Mesendoderm (in vitro differentiated cells): ENCODE data around the gene SMIM17.
A peak's percentile ranks its signal among the peaks of the same experiment; 100 is the strongest.

Experiments used
- DNase-seq: peaks from one replicate; pipeline ENCODE4 v3.0.0; 2013
- H2AK5ac ChIP-seq: 2 replicates; pipeline ENCODE4 v1.6.1; 2013; ENCODE audit warnings: low read length, inconsistent platforms
- H2BK120ac ChIP-seq: 2 replicates; pipeline ENCODE4 v1.6.1; 2013; ENCODE audit warnings: low read depth, mild to moderate bottlenecking, low read length, moderate library complexity, mixed read lengths
- H2BK15ac ChIP-seq: replicated peaks from 2 replicates; pipeline ENCODE4 v1.6.1; 2013; ENCODE audit warnings: low read depth, mild to moderate bottlenecking, moderate library complexity
- H2BK5ac ChIP-seq: 2 replicates; pipeline ENCODE4 v1.6.1; 2013; ENCODE audit warnings: low read length, inconsistent platforms
- H3K18ac ChIP-seq: 2 replicates; pipeline ENCODE4 v1.6.1; 2013; ENCODE audit warnings: mild to moderate bottlenecking, low read length, mixed read lengths
- H3K23ac ChIP-seq: one replicate; pipeline ENCODE4 v1.6.1; 2013; ENCODE audit warnings: low read length
- H3K27ac ChIP-seq: 2 replicates; pipeline ENCODE4 v1.5.1; 2013; ENCODE audit warnings: low read depth, mild to moderate bottlenecking, inconsistent platforms, low read length, moderate library complexity
- H3K27me3 ChIP-seq: 2 replicates; pipeline ENCODE4 v1.6.1; 2013; ENCODE audit warnings: low read length, control low read depth, mild to moderate bottlenecking, inconsistent platforms; ENCODE audit not compliant: insufficient read depth, poor library complexity
- H3K36me3 ChIP-seq: 2 replicates; pipeline ENCODE4 v1.6.1; 2013; ENCODE audit warnings: low read length, inconsistent platforms; ENCODE audit not compliant: control insufficient read depth, insufficient read depth
- H3K4ac ChIP-seq: one replicate; pipeline ENCODE4 v1.6.1; 2013; ENCODE audit warnings: low read depth, mild to moderate bottlenecking, low read length, moderate library complexity
- H3K4me1 ChIP-seq: 2 replicates; pipeline ENCODE4 v1.6.1; 2013; ENCODE audit warnings: low read depth, low read length, inconsistent platforms; ENCODE audit not compliant: control insufficient read depth
- H3K4me2 ChIP-seq: 2 replicates; pipeline ENCODE4 v1.6.1; 2013; ENCODE audit warnings: low read length
- H3K4me3 ChIP-seq: 2 replicates; pipeline ENCODE4 v1.5.1; 2013; ENCODE audit warnings: mild to moderate bottlenecking, low read length
- H3K56ac ChIP-seq: one replicate; pipeline ENCODE4 v1.6.1; 2013; ENCODE audit warnings: low read length
- H3K79me1 ChIP-seq: 2 replicates; pipeline ENCODE4 v1.6.1; 2013; ENCODE audit warnings: low read length, inconsistent platforms
- H3K79me2 ChIP-seq: 2 replicates; pipeline ENCODE4 v1.6.1; 2013; ENCODE audit warnings: mild to moderate bottlenecking, low read length; ENCODE audit not compliant: control insufficient read depth, insufficient read depth
- H3K9ac ChIP-seq: 2 replicates; pipeline ENCODE4 v1.6.1; 2013; ENCODE audit warnings: low read length, inconsistent platforms
- H4K5ac ChIP-seq: one replicate; pipeline ENCODE4 v1.6.1; 2013; ENCODE audit warnings: low read length
- H4K8ac ChIP-seq: one replicate; pipeline ENCODE4 v1.6.1; 2013; ENCODE audit warnings: low read depth, mild to moderate bottlenecking, control low read depth, low read length, moderate library complexity
- WGBS: extraction: QIAGEN DNeasy Blood & Tissue Kit; methylation state at CpG from one replicate; pipeline ENCODE4 v1.1.7; 2013; ENCODE audit warnings: low lambda C conversion rate, missing lambda C conversion rate; ENCODE audit not compliant: insufficient coverage; ENCODE audit errors: extremely low coverage; 5-methylcytosine and 5-hydroxymethylcytosine counted together

Gene SMIM17

GRCh38 chr19:56597696-56598095, 45.3 kb upstream of the SMIM17 start:
- no peak overlapping the region for H2BK15ac ChIP-seq
- no peak overlapping the region for H3K18ac ChIP-seq
- H3K27me3 ChIP-seq: no peaks in the 10 kb centered on the region
- peaks cover 2% of the 10 kb centered on the region for H3K36me3 ChIP-seq
- peaks cover 15% of the 10 kb centered on the region for H3K79me2 ChIP-seq
- DNase-seq: no peak
- no peak overlapping the region for H3K4me2 ChIP-seq
- H3K56ac ChIP-seq: no peak overlapping the region
- peaks cover 2% of the 10 kb centered on the region for H3K4me1 ChIP-seq
- no peak overlapping the region for H3K4ac ChIP-seq
- H3K27ac ChIP-seq: no peak overlapping the region
- no peak overlapping the region for H2BK120ac ChIP-seq
- H3K4me3 ChIP-seq: no peak overlapping the region
- H3K23ac ChIP-seq: no peak overlapping the region
- H4K5ac ChIP-seq: no peak overlapping the region
- H3K9ac ChIP-seq: no peak overlapping the region
- WGBS: no CpG with 5 or more reads among the region's 4 CpGs
- no peak overlapping the region for H2AK5ac ChIP-seq
- no peak overlapping the region for H4K8ac ChIP-seq
- H2BK5ac ChIP-seq: no peak overlapping the region
- peaks cover 28% of the 10 kb centered on the region for H3K79me1 ChIP-seq

GRCh38 chr19:56601375-56601774, 41.6 kb upstream of the SMIM17 start:
- DNase-seq: peak; percentile 1
- Histone ChIP-seq H3K18ac (no peak overlapping the region), H3K36me3 (peaks cover 2% of the 10 kb centered on the region), H3K79me2 (peaks cover 14% of the 10 kb centered on the region), H3K56ac (no peak overlapping the region), H3K23ac (no peak overlapping the region), H3K4me2 (no peak overlapping the region), H3K27me3 (no peaks in the 10 kb centered on the region), H3K9ac (no peak overlapping the region), H2BK120ac (no peak overlapping the region), H2BK15ac (no peak overlapping the region), H4K5ac (no peak overlapping the region), H3K79me1 (peaks cover 35% of the 10 kb centered on the region), H3K27ac (no peak overlapping the region), H3K4ac (no peak overlapping the region), H3K4me1 (no peaks in the 10 kb centered on the region), H2BK5ac (no peak overlapping the region), H2AK5ac (no peak overlapping the region), H3K4me3 (no peak overlapping the region), H4K8ac (no peak overlapping the region)
- no CpG with 5 or more reads among the region's 3 CpGs for WGBS

DNA sequence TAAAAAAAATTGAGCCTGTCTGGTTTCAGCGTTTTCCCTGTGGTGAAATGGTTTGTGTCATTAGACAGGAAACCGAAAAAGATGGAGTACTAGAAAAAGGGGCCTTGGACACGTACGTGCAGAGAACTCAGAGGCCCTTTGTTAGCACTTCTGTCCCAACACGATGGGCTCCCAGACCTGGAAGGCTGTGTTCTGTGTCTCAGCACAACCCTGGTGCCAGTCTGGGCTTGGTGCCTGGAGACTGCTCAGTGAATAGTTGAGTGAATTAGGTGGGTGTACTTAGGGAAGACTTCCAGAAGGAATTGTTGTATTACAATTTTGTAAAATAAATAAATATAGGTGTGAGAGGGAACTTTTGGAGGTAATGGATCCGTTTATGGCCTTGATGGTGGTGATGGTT, 39.1 kb upstream of the SMIM17 start:
- Histone ChIP-seq H3K36me3 (peaks cover 2% of the 10 kb centered on the region), H3K4me2 (no peak overlapping the region), H3K79me2 (peaks cover 10% of the 10 kb centered on the region), H2BK5ac (no peak overlapping the region), H3K9ac (no peak overlapping the region), H4K8ac (no peak overlapping the region), H2AK5ac (no peak overlapping the region), H3K27ac (no peak overlapping the region), H3K56ac (no peak overlapping the region), H2BK120ac (no peak overlapping the region), H3K4ac (no peak overlapping the region), H3K23ac (no peak overlapping the region), H3K18ac (no peak overlapping the region), H3K4me3 (no peak overlapping the region), H3K79me1 (peaks cover 28% of the 10 kb centered on the region), H2BK15ac (no peak overlapping the region), H4K5ac (no peak overlapping the region), H3K27me3 (no peaks in the 10 kb centered on the region), H3K4me1 (no peaks in the 10 kb centered on the region)
- no CpG with 5 or more reads among the region's 6 CpGs for WGBS
- no peak for DNase-seq

GRCh38 chr19:56608274-56608964, 34.5 kb upstream of the SMIM17 start:
- Histone ChIP-seq H3K4me1 (no peaks in the 10 kb centered on the region), H2AK5ac (no peak overlapping the region), H3K18ac (no peak overlapping the region), H3K4me3 (no peak overlapping the region), H4K8ac (no peak overlapping the region), H2BK5ac (no peak overlapping the region), H3K4ac (no peak overlapping the region), H4K5ac (no peak overlapping the region), H3K27me3 (no peaks in the 10 kb centered on the region), H3K4me2 (no peak overlapping the region), H3K23ac (no peak overlapping the region), H3K79me1 (peaks cover 25% of the 10 kb centered on the region), H3K79me2 (peaks cover 11% of the 10 kb centered on the region), H3K27ac (no peak overlapping the region), H3K9ac (no peak overlapping the region), H2BK120ac (no peak overlapping the region), H2BK15ac (no peak overlapping the region), H3K56ac (no peak overlapping the region), H3K36me3 (no peaks in the 10 kb centered on the region)
- no peak for DNase-seq
- WGBS: no CpG with 5 or more reads among the region's 8 CpGs

- Histone ChIP-seq H4K8ac (no peak overlapping the region), H3K18ac (no peak overlapping the region), H2BK5ac (no peak overlapping the region), H3K79me1 (peaks cover 13% of the 10 kb centered on the region), H3K79me2 (peaks cover 5% of the 10 kb centered on the region), H3K27me3 (no peaks in the 10 kb centered on the region), H3K27ac (no peak overlapping the region), H2BK120ac (no peak overlapping the region), H3K4me2 (no peak overlapping the region), H3K56ac (no peak overlapping the region), H2BK15ac (no peak overlapping the region), H4K5ac (no peak overlapping the region), H3K4ac (no peak overlapping the region), H3K9ac (no peak overlapping the region), H3K36me3 (no peaks in the 10 kb centered on the region), H3K4me1 (no peaks in the 10 kb centered on the region), H3K4me3 (no peak overlapping the region), H3K23ac (no peak overlapping the region), H2AK5ac (no peak overlapping the region)
- no CpG with 5 or more reads among the region's 8 CpGs for WGBS
- peak; percentile 3 for DNase-seq
Observed at GRCh38 chr19:56611288-56611687, 31.7 kb upstream of the SMIM17 start.

DNA sequence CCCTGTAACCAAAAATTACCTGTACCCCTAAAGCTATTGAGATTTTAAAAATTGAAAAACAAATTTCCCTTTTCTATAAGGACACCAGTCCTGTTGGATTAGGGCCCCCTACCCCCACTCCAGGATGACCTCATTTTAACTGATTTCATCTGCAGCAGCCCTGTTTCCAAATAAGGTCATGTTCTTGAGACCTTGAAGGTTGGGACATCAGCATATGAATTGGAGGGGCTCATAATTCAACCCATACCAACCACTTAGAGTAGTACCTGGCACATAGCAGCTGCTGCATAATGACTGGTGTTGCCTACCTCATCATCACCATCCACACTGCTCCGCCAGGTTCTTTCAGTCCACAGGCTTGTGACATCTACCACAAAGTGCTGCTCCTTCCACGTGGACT, 30.2 kb upstream of the SMIM17 start:
- H3K36me3 ChIP-seq: no peaks in the 10 kb centered on the region
- H3K79me1 ChIP-seq: peaks cover 16% of the 10 kb centered on the region
- H4K8ac ChIP-seq: no peak overlapping the region
- H3K4me1 ChIP-seq: no peaks in the 10 kb centered on the region
- no peak overlapping the region for H3K23ac ChIP-seq
- peak; percentile 7 for DNase-seq
- no peak overlapping the region for H3K4me3 ChIP-seq
- H3K56ac ChIP-seq: no peak overlapping the region
- H3K9ac ChIP-seq: no peak overlapping the region
- H3K27ac ChIP-seq: no peak overlapping the region
- no CpG with 5 or more reads among the region's 2 CpGs for WGBS
- H2BK120ac ChIP-seq: no peak overlapping the region
- no peaks in the 10 kb centered on the region for H3K27me3 ChIP-seq
- H3K4me2 ChIP-seq: no peak overlapping the region
- H2BK5ac ChIP-seq: no peak overlapping the region
- H3K4ac ChIP-seq: no peak overlapping the region
- no peak overlapping the region for H4K5ac ChIP-seq
- H2AK5ac ChIP-seq: no peak overlapping the region
- H3K18ac ChIP-seq: no peak overlapping the region
- H3K79me2 ChIP-seq: peaks cover 5% of the 10 kb centered on the region
- H2BK15ac ChIP-seq: no peak overlapping the region
